GM13977 (cell line): ENCODE data around the gene PKN2.
A peak's percentile ranks its signal among the peaks of the same experiment; 100 is the strongest.

Experiments used
- DNase-seq: peaks from one replicate; pipeline ENCODE4 v3.0.0; 2012; ENCODE audit warnings: low spot score
- CTCF ChIP-seq: IDR thresholded peaks from 2 replicates; pipeline ENCODE4 v1.5.1; 2012; ENCODE audit warnings: mild to moderate bottlenecking, control low read depth; ENCODE audit not compliant: insufficient read depth; ENCODE audit errors: extremely low read depth, missing control alignments
- in situ Hi-C: fragments of 300-500 bp; cut with MboI; formaldehyde crosslinking; loops from one replicate; pipeline ENCODE4 v1.12.0; 2022; ENCODE audit warnings: low sequenced_read_pairs, low pct_unique_long_range_greater_than_20kb, mixed read lengths, inconsistent platforms; ENCODE audit not compliant: unreplicated experiment

The PKN2 gene

GRCh38 chr1:88735909-88736308 is 51.8 kb downstream of the PKN2 start:
- DNase-seq, result no peak
- TF ChIP-seq CTCF, result no peak
- in situ Hi-C loops, result no loop called here

GRCh38 chr1:88736633-88737248 is 52.7 kb downstream of the PKN2 start:
- peak; percentile 48 for TF ChIP-seq CTCF
- DNase-seq, result no peak
- in situ Hi-C loops, result no loop called here

- TF ChIP-seq CTCF, result no peak
- no peak for DNase-seq
- in situ Hi-C loops, result no loop called here
Observed at GRCh38 chr1:88737338-88737927, 53.4 kb downstream of the PKN2 start.

GRCh38 chr1:88740784-88741183 is 56.7 kb downstream of the PKN2 start:
- no peak for DNase-seq
- no peak for TF ChIP-seq CTCF
- in situ Hi-C loops, result no loop called here

- in situ Hi-C loops, result no loop called here
- TF ChIP-seq CTCF, result no peak
- no peak for DNase-seq
Observed at GRCh38 chr1:88741413-88741812, 57.3 kb downstream of the PKN2 start.

GRCh38 chr1:88742531-88742930 is 58.5 kb downstream of the PKN2 start:
- DNase-seq, result no peak
- no peak for TF ChIP-seq CTCF
- in situ Hi-C loops, result no loop called here
